ENCODE measurements around the gene SLC34A1.
A peak's percentile ranks its signal among the peaks of the same experiment; 100 is the strongest.

DNA sequence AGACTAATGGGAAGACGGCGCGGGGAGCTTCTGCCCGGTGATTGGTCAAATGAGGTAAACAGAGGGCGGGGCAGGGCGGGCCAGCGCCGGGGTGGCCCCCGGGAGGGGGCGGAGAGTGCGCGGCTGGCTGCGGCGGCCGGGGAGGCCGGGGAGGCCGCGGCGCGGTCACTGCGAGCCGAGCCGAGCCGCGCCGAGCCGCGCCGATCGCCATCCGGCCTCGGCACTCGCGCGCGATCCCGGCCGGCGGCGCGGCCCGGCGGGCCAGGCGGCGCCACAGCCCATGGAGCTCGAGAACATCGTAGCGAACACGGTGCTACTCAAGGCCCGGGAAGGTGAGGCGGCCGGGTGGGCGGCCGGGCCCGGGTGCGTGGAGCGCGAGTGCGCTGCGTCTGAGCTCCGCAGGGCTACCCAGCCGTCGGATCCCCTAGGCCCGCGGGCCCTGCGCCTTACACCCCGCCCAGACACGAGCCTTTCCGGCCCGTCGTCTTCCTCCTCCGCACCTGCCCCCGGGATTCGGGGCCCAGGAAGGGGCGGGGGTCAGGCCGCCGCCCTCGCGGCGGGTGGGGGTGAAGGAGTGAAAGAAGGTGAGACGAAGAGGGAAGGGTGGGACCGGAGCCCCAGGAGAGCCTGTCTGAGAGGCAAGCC lies 42.5 kb downstream of the SLC34A1 start, which contains the start of gene GRK6:
- TF ChIP-seq POLR2AphosphoS5 (IDR thresholded peaks at IDR 0.05; ENCODE audit: low read depth, low read length) (no peak), TAF1 (IDR thresholded peaks at IDR 0.05; ENCODE audit: borderline replicate concordance, low read depth, low read length) (peak; percentile 24; the same call in 1 of the 2 replicates)
